ENCODE results near the gene ALMS1.

GRCh38 chr2:73528688-73529087 is 143.1 kb downstream of the ALMS1 start:
- TF ChIP-seq FOXM1 (IDR thresholded peaks at IDR 0.05; ENCODE audit: borderline replicate concordance) = no peak
- TF ChIP-seq ARNT (IDR thresholded peaks at IDR 0.05) = no peak
- no peak for TF ChIP-seq BHLHE40 (IDR thresholded peaks at IDR 0.05; ENCODE audit: borderline replicate concordance)
- TF ChIP-seq SP1 (IDR thresholded peaks at IDR 0.05) = no peak
- no peak for TF ChIP-seq FOXA1 (IDR thresholded peaks at IDR 0.05)
- TF ChIP-seq PKNOX1 (IDR thresholded peaks at IDR 0.05) = no peak
